GM20000 (cell line): Measurements from ENCODE around the gene GRIN3B.

Experiments
- DNase-seq: peaks from one replicate; pipeline ENCODE4 v3.0.0; 2012; ENCODE audit warnings: low spot score
- CTCF ChIP-seq: IDR thresholded peaks from 2 replicates; pipeline ENCODE4 v1.5.1; 2012; ENCODE audit warnings: mild to moderate bottlenecking, control low read depth; ENCODE audit errors: extremely low read depth, missing control alignments

GRIN3B gene

DNA sequence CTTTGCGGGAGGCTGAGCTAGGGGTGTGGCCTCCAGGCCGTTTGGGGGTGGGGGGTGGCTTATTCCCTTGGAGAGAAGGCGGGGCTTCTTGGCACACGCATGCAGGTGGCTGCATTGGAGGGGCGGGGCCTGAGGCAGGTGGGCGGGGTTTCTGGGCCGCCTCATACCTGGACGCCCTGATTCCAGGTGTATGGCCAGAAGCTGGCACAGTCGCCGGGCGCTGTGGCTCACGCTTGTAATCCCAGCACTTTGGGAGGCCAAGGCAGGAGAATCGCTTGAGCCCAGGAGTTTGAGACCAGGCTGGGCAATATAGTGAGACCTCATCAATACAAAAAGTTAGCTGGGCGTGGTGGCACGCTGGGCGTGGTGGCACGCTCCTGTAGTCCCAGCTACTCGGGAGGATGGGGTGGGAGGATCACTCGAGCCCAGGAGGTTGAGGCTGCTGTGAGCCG, 47.5 kb downstream of the GRIN3B start:
- DNase-seq = no peak
- no peak for TF ChIP-seq CTCF

DNA sequence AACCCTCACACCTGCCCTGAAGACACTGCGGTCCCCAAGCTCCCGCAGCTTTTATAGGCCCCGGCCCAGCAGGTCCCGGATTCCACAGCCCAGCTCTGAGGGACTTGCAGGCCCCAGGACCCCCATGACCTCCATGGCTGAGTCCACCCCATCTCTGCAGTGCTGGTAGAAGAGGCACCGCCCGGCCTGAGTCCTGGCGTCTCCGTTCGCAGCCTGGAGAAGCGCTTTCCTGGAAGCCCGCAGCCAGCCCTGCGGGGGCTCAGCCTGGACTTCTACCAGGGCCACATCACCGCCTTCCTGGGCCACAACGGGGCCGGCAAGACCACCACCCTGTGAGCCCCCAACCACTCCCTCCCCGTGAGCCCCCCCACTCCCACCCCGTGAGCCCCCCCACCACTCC, 48.9 kb downstream of the GRIN3B start:
- no peak for DNase-seq
- TF ChIP-seq CTCF = no peak

DNA sequence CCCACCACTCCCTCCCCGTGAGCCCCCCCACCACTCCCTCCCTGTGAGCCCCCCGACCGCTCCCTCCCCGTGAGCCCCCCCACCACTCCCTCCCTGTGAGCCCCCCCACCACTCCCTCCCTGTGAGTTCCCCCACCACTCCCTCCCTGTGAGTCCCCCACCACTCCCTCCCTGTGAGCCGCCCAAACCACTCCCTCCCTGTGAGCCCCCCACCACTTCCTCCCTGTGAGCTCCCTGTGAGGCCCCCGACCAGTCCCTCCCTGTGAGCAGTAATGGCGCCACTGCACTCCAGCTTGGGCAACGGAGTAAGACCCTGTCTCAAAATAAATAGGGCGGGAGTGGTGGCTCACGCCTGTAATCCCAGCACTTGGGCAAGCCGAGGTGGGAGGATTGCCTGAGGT, 49.6 kb downstream of the GRIN3B start:
- DNase-seq = no peak
- no peak for TF ChIP-seq CTCF

DNA sequence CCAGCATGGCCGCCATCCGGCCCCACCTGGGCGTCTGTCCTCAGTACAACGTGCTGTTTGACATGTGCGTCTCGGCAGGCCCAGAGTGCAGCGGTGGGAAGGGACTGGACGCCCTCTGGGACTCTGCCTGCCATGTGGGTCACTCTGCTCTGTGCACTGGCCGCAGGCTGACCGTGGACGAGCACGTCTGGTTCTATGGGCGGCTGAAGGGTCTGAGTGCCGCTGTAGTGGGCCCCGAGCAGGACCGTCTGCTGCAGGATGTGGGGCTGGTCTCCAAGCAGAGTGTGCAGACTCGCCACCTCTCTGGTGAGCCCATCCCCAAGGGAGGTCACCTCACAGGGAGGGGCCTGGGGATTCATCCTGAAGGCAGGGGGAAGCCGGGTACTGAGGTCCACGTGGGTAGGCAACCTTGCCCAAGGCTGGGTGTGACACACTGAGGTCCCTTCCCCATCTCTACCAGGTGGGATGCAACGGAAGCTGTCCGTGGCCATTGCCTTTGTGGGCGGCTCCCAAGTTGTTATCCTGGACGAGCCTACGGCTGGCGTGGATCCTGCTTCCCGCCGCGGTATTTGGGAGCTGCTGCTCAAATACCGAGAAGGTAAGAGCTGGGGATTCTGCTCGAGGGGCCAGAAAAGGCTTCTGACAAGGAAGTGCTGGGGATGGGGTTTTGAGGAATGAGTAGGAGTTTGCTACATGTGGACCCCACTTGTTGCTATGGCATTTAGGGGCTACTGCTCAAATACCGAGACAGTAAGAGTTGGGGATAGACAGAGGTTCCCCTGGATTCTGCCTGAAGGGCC, 51.0 kb downstream of the GRIN3B start:
- no peak for TF ChIP-seq CTCF
- no peak for DNase-seq

GRCh38 chr19:1051791-1052190, 51.6 kb downstream of the GRIN3B start:
- no peak for DNase-seq

DNA sequence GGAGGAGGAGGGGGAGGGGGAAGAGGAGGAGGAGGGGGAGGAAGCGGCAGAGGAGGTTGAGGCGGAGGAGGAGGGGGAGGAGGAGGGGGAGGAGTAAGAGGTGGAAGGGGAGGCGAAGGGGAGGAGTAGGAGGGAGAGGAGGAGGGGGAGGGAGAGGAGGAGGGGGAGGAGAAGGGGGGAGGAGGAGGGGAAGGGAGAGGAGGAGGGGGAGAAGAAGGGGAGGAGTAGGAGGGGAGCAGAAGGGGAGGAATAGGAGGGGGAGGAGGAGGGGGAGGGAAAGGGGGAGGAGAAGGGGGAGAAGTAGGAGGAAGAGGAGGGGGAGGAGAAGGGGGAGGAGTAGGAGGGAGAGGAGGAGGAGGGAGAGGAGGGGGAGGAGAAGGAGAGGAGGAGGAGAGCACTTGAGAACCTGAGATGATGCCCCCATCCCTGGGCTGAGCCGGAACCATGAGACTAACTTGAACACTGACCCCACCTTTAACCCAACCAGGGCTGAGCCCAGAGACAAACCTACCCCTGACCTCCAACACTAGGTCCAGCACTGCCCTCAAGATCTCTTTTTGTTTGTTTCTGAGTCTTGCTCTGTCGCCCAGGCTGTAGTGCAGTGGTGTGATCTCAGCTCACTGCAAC, 52.2 kb downstream of the GRIN3B start:
- no peak for TF ChIP-seq CTCF
- no peak for DNase-seq

More at GRCh38 chr19:1051791-1052190, 51.6 kb downstream of the GRIN3B start:
- no peak for TF ChIP-seq CTCF

DNA sequence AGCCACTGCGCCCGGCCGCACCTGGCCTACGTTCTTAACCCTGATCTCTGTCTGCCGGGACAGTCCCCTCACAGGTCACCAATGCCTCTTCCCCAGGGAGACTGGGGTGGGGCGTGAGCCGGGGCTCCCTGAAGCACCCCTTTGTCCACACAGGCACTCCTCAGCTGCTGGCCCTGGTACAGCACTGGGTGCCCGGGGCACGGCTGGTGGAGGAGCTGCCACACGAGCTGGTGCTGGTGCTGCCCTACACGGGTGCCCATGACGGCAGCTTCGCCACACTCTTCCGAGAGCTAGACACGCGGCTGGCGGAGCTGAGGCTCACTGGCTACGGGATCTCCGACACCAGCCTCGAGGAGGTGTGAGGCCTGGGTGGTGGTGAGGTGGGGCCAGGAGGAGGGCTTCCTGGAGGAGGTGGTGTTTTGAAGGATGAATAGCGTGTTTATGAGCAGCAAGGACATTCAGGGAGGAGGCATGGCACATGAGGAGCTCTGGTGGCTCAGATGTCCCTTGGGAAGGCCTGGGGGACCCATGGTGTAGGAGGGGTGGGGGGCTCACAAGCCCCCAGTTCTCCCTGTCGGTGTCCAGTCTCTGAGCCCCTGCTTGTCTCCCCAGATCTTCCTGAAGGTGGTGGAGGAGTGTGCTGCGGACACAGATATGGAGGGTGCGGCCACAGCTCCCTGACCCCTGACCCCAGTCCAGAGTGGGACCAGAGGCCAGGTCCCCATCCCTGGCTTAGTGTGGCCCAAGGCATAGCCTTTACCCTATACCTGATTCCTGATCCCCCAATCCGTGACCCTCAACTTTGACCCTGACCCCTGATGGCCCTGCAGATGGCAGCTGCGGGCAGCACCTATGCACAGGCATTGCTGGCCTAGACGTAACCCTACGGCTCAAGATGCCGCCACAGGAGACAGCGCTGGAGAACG, 53.2 kb downstream of the GRIN3B start:
- no peak for TF ChIP-seq CTCF
- DNase-seq = no peak
